DND-41 (cell line): ENCODE measurements around the gene BLCAP.

Source experiments
- ATAC-seq: fragments of 200-7000 bp; cut with Tn5 transposase; 3 replicates; pipeline ENCODE4 v1.9.1; 2021; ENCODE audit warnings: low read depth; ENCODE audit not compliant: insufficient read depth
- DNase-seq: peaks from one replicate; pipeline ENCODE4 v3.0.0-alpha.2; 2020
- H2AFZ ChIP-seq: 2 replicates; pipeline ENCODE4 v1.6.0; 2012; ENCODE audit warnings: low read depth, low read length
- H3K27ac ChIP-seq: 2 replicates; pipeline ENCODE4 v1.5.1; 2012; ENCODE audit warnings: low read length, inconsistent platforms
- H3K27me3 ChIP-seq: fragments of 200-600 bp; sonication (generic); 2 replicates; pipeline ENCODE4 v1.6.0; 2012; ENCODE audit warnings: low read length, mild to moderate bottlenecking, inconsistent platforms; ENCODE audit not compliant: insufficient read depth, poor library complexity
- H3K36me3 ChIP-seq: 2 replicates; pipeline ENCODE4 v1.5.1; 2012; ENCODE audit warnings: low read length, inconsistent platforms; ENCODE audit not compliant: insufficient read depth
- H3K4me1 ChIP-seq: 2 replicates; pipeline ENCODE4 v1.5.1; 2012; ENCODE audit warnings: mild to moderate bottlenecking, low read length; ENCODE audit not compliant: insufficient read depth
- H3K4me2 ChIP-seq: 2 replicates; pipeline ENCODE4 v1.6.0; 2012; ENCODE audit warnings: mild to moderate bottlenecking, moderate library complexity, low read length, inconsistent platforms; ENCODE audit not compliant: insufficient read depth
- H3K4me3 ChIP-seq, 2 experiments: fragments of 200-600 bp in 1 of 2; shearing (Covaris generic) in 1 of 2; 2 replicates each; pipeline ENCODE4 v1.5.1; 2012 to 2016; ENCODE audit warnings: inconsistent platforms in 2 of 2, low read length in 2 of 2, mild to moderate bottlenecking in 2 of 2, low read depth in 1 of 2, moderate library complexity in 1 of 2
- H3K79me2 ChIP-seq: 2 replicates; pipeline ENCODE4 v1.6.0; 2012; ENCODE audit warnings: low read length, inconsistent platforms; ENCODE audit not compliant: insufficient read depth
- H3K9ac ChIP-seq: 2 replicates; pipeline ENCODE4 v1.6.0; 2012; ENCODE audit warnings: low read depth, mild to moderate bottlenecking, inconsistent platforms, low read length, moderate library complexity
- H3K9me3 ChIP-seq: 2 replicates; pipeline ENCODE4 v1.5.1; 2012; ENCODE audit warnings: low read length, moderate library complexity, mild to moderate bottlenecking, inconsistent platforms; ENCODE audit not compliant: insufficient read depth, severe bottlenecking
- H4K20me1 ChIP-seq: 2 replicates; pipeline ENCODE4 v1.6.0; 2012; ENCODE audit warnings: low read length; ENCODE audit not compliant: insufficient read depth
- EZH2 ChIP-seq: IDR thresholded peaks from 3 replicates; pipeline ENCODE4 v1.6.1; 2012; ENCODE audit warnings: borderline replicate concordance, low read depth, mild to moderate bottlenecking, moderate library complexity, low read length, inconsistent platforms; ENCODE audit not compliant: severe bottlenecking
- TF ChIP-seq, protein P1 (sequence below): IDR thresholded peaks from 2 replicates; pipeline ENCODE4 v1.5.1; 2012; ENCODE audit warnings: borderline replicate concordance, low read length, moderate library complexity, mild to moderate bottlenecking; ENCODE audit not compliant: poor library complexity, severe bottlenecking; ENCODE audit errors: extremely low read depth

The BLCAP gene

DNA sequence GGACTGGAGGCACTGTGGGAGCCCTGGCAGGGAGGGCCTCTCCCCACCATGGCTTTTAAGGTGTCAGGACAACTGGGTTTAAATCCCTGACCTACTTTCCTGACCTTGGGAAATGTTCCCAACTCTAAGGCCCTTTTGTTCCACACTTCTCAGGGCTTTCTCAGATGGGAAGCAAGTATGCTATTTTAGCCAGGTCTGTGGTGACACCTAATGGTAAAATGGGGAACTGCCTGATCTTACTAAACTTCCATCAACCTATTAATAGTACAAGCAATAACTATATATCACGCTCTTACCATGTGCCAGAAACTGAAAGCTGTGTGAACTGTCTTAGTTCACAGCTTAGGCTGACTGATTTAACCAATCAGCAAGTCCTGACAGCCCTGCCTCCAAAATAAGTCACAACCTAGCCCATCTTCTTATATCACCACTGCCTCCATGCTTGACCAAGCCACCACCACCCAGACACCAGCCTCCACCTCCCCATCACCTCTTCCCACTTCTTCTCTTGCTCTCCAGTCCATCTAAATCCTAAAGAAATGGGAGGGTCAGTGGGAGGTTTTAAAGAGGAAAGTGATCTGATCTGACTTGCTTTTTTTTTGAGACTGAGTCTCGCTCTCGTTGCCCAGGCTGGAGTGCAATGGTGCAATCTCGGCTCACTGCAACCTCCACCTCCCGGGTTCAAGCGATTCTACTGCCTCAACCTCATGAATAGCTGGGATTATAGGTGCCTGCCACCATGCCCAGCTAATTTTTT lies 6.9 kb upstream of the BLCAP start:
- no peaks in the 10 kb centered on the region for H3K79me2 ChIP-seq
- H3K4me1 ChIP-seq, result no peaks in the 10 kb centered on the region
- H3K27ac ChIP-seq, result no peak overlapping the region
- H3K9ac ChIP-seq, result no peak overlapping the region
- H3K9me3 ChIP-seq, result no peaks in the 10 kb centered on the region
- no peak overlapping the region for H2AFZ ChIP-seq
- no peak overlapping the region for H3K4me2 ChIP-seq
- no peaks in the 10 kb centered on the region for H3K36me3 ChIP-seq
- ATAC-seq, result peak; percentile 89
- H4K20me1 ChIP-seq, result no peaks in the 10 kb centered on the region
- H3K4me3 ChIP-seq, result no peak overlapping the region
- peak; percentile 62 for DNase-seq
- H3K27me3 ChIP-seq, result no peaks in the 10 kb centered on the region
- no peak for TF ChIP-seq EZH2
- TF ChIP-seq, protein P1, sequence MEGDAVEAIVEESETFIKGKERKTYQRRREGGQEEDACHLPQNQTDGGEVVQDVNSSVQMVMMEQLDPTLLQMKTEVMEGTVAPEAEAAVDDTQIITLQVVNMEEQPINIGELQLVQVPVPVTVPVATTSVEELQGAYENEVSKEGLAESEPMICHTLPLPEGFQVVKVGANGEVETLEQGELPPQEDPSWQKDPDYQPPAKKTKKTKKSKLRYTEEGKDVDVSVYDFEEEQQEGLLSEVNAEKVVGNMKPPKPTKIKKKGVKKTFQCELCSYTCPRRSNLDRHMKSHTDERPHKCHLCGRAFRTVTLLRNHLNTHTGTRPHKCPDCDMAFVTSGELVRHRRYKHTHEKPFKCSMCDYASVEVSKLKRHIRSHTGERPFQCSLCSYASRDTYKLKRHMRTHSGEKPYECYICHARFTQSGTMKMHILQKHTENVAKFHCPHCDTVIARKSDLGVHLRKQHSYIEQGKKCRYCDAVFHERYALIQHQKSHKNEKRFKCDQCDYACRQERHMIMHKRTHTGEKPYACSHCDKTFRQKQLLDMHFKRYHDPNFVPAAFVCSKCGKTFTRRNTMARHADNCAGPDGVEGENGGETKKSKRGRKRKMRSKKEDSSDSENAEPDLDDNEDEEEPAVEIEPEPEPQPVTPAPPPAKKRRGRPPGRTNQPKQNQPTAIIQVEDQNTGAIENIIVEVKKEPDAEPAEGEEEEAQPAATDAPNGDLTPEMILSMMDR, result peak; percentile 96

DNA sequence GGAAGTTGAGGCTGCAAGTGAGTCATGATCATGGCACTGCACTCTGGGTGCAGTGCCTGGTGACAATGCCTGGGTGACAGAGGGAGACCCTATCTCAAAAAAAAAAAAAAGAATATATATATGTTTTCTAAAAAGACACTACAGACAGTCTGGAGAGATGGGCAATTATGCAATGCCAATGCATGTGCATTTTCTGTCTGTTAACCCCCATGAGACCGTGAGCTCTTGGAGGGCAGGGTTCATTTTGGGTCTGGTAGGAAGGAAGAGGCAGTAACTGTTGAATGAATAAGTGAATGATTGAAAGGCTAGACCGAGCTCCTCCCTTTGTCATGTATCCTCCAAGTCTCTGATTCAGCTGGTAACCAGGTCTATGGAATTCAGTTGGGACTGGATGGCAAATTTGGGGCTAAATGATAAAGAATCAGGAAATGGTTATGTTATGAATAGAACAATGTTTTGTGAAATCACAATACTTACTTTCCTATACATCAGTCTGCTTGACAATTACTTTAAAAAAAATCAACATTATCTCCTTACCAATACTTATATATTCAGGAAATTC lies 5.6 kb upstream of the BLCAP start:
- Histone ChIP-seq H3K4me2 (no peak overlapping the region), H3K4me3 (no peak overlapping the region), H3K9ac (no peak overlapping the region), H3K36me3 (no peaks in the 10 kb centered on the region), H3K4me1 (peaks cover 12% of the 10 kb centered on the region), H3K27me3 (no peaks in the 10 kb centered on the region), H4K20me1 (no peaks in the 10 kb centered on the region), H3K9me3 (no peaks in the 10 kb centered on the region), H2AFZ (no peak overlapping the region), H3K79me2 (no peaks in the 10 kb centered on the region), H3K27ac (no peak overlapping the region)
- TF ChIP-seq, protein P1, result no peak
- no peak for TF ChIP-seq EZH2
- DNase-seq (no peak), ATAC-seq (no peak)

DNA sequence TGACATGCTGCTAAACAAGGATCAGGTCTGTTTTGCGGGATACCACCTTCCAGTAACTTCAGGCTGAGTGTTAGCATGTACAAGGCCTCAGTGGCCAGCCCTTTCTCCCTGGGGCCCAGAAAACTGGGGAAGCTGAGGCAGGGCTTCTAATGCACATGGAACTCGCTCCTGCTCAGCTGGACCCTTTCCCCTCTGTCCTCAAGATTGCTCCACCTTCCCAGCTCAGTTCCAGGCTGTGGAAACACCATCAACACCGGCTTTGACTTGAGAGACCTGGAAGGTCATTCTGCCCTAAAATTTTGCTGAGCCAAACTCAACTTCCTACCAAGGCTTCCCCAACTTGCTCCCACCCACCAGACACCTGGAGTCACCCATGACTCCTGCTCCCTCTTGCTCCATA lies 4.2 kb upstream of the BLCAP start:
- Histone ChIP-seq H3K27me3 (no peaks in the 10 kb centered on the region), H3K9ac (no peak overlapping the region), H3K79me2 (peaks cover 8% of the 10 kb centered on the region), H4K20me1 (0 out of 2 replicates have a peak, but pooled peaks cover 2% of the 10 kb centered on the region), H3K4me3 (no peak overlapping the region), H3K4me2 (no peak overlapping the region), H3K4me1 (peaks cover 16% of the 10 kb centered on the region), H3K36me3 (no peaks in the 10 kb centered on the region; the same call in 1 of the 2 replicates), H2AFZ (no peak overlapping the region), H3K27ac (no peak overlapping the region), H3K9me3 (no peaks in the 10 kb centered on the region)
- DNase-seq (no peak), ATAC-seq (no peak)
- TF ChIP-seq, protein P1, result no peak
- TF ChIP-seq EZH2, result no peak
